Osteoblast (primary cell): ENCODE measurements around the gene FAM98C. TPM values are rescaled to one million over a fixed set of nuclear protein-coding genes. Genes with fewer than 3 reads are reported as not detected.

Experiments
- DNase-seq: peaks from one replicate; pipeline ENCODE4 v3.0.0; 2011; ENCODE audit warnings: low spot score, mixed read lengths; ENCODE audit not compliant: insufficient read length; ENCODE audit errors: missing footprints
- H2AFZ ChIP-seq: 2 replicates; pipeline ENCODE4 v1.6.0; 2011; ENCODE audit warnings: mild to moderate bottlenecking, low read length
- H3K27ac ChIP-seq: 2 replicates; pipeline ENCODE4 v1.5.1; 2011; ENCODE audit warnings: mild to moderate bottlenecking, low read depth, low read length, moderate library complexity
- H3K27me3 ChIP-seq: 2 replicates; pipeline ENCODE4 v1.6.0; 2012; ENCODE audit warnings: mild to moderate bottlenecking, control low read depth, inconsistent platforms, low read length, moderate library complexity; ENCODE audit not compliant: insufficient read depth
- H3K36me3 ChIP-seq: 2 replicates; pipeline ENCODE4 v1.5.1; 2011; ENCODE audit warnings: mild to moderate bottlenecking, low read length, control low read depth, moderate library complexity; ENCODE audit not compliant: insufficient read depth
- H3K4me1 ChIP-seq: 2 replicates; pipeline ENCODE4 v1.5.1; 2011; ENCODE audit warnings: mild to moderate bottlenecking, low read length, control low read depth, moderate library complexity; ENCODE audit not compliant: insufficient read depth
- H3K4me2 ChIP-seq: 2 replicates; pipeline ENCODE4 v1.6.0; 2011; ENCODE audit warnings: mild to moderate bottlenecking, low read length; ENCODE audit not compliant: insufficient read depth
- H3K4me3 ChIP-seq: fragments of 200-600 bp; sonication (generic); 3 replicates; pipeline ENCODE4 v1.5.1; 2012; ENCODE audit warnings: mild to moderate bottlenecking, low read length, inconsistent platforms; ENCODE audit not compliant: insufficient read depth
- H3K79me2 ChIP-seq: 2 replicates; pipeline ENCODE4 v1.6.0; 2012; ENCODE audit warnings: mild to moderate bottlenecking, low read length, control low read depth, inconsistent platforms; ENCODE audit not compliant: insufficient read depth
- H3K9me3 ChIP-seq: 2 replicates; pipeline ENCODE4 v1.5.1; 2011; ENCODE audit warnings: low read depth, low read length, control low read depth
- H4K20me1 ChIP-seq: 2 replicates; pipeline ENCODE4 v1.6.0; 2012; ENCODE audit warnings: mild to moderate bottlenecking, low read length, control low read depth; ENCODE audit not compliant: insufficient read depth
- CTCF ChIP-seq: IDR thresholded peaks from 2 replicates; pipeline ENCODE4 v1.5.1; 2011; ENCODE audit warnings: mild to moderate bottlenecking, low read depth, low read length, moderate library complexity; ENCODE audit errors: extremely low read depth
- total RNA-seq: library from RNA; depleted of rRNA; stranded (reverse); fragments of >200 nt; gene quantifications from 2 replicates; pipeline ENCODE4 v1.2.3, GENCODE V29; 2012

Gene FAM98C
- 12.1 and 14.1 TPM in 2 replicates for total RNA-seq

- Histone ChIP-seq H3K9me3 (no peaks in the 10 kb centered on the region), H3K36me3 (peaks cover 14% of the 10 kb centered on the region), H3K27me3 (no peaks in the 10 kb centered on the region), H4K20me1 (no peaks in the 10 kb centered on the region), H3K4me2 (peak within 1 kb of the TSS; percentile 91), H2AFZ (peak within 1 kb of the TSS; percentile 85), H3K4me1 (peaks cover 4% of the 10 kb centered on the region), H3K27ac (peak within 1 kb of the TSS; percentile 48), H3K79me2 (no peaks in the 10 kb centered on the region), H3K4me3 (peak within 1 kb of the TSS; percentile 94)
- peak; percentile 75 for TF ChIP-seq CTCF
- DNase-seq, result peak; percentile 100
These were observed at the start of gene FAM98C for GRCh38 chr19:38402967-38403674. Gene FAM98C (plus strand): TSS chr19:38403093. CDS start chr19:38403154, 61 bp downstream.

- Histone ChIP-seq H3K27me3 (peaks cover 59% of the 10 kb centered on the region), H3K4me1 (no peaks in the 10 kb centered on the region), H2AFZ (no peak overlapping the region), H3K36me3 (no peaks in the 10 kb centered on the region), H3K4me3 (no peak overlapping the region), H3K79me2 (no peaks in the 10 kb centered on the region), H3K4me2 (no peak overlapping the region), H3K9me3 (no peaks in the 10 kb centered on the region), H4K20me1 (peaks cover under 1% of the 10 kb centered on the region), H3K27ac (no peak overlapping the region)
- TF ChIP-seq CTCF, result no peak
- DNase-seq, result no peak
These were observed 46.9 kb upstream of the FAM98C start for GRCh38 chr19:38355728-38356725.

DNA sequence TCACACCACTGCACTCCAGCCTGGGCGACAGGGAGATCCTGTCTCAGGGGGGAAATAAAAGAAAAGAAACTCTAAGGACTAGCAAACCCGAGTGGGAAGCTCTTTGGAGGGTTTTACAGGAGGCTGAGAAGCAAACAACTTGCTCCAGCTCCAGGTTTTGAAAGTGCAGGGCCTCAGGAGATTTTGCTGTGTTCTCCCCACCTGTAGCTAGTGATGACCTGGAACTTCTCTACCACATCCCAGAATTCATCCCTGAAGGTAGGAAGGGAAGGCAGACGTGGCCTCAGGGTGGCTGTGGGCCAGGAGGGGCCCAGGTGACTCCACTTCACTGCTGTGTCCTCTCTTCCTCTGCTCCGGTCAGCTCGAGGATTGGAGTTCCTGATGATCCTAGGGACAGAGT lies 44.8 kb upstream of the FAM98C start:
- peaks cover 5% of the 10 kb centered on the region for H4K20me1 ChIP-seq
- no peaks in the 10 kb centered on the region for H3K9me3 ChIP-seq
- no peak for DNase-seq
- peaks cover 5% of the 10 kb centered on the region for H3K4me1 ChIP-seq
- no peaks in the 10 kb centered on the region for H3K36me3 ChIP-seq
- H3K27ac ChIP-seq, result no peak overlapping the region
- H3K27me3 ChIP-seq, result peaks cover 60% of the 10 kb centered on the region
- H3K79me2 ChIP-seq, result no peaks in the 10 kb centered on the region
- no peak for TF ChIP-seq CTCF
- H3K4me2 ChIP-seq, result no peak overlapping the region
- no peak overlapping the region for H2AFZ ChIP-seq
- H3K4me3 ChIP-seq, result no peak overlapping the region
